HG02870 (cell line): ENCODE results near the gene ARL4D.
"Not testable (repeated sequence)": the region's sequence is repeated elsewhere in the genome, so short reads cannot be mapped to it uniquely, and the experiment has no call there.

Source experiments
- ATAC-seq: cut with Tn5 transposase; IDR thresholded peaks from one replicate; pipeline ENCODE4 v1.9.1; 2021; ENCODE audit warnings: mild to moderate bottlenecking, moderate library complexity; ENCODE audit not compliant: unreplicated experiment

ARL4D gene

GRCh38 chr17:43419375-43419882 lies 20.6 kb downstream of the ARL4D start:
- not testable (repeated sequence) for ATAC-seq

- no peak for ATAC-seq
Observed at GRCh38 chr17:43423777-43424455, 25.1 kb downstream of the ARL4D start.

- ATAC-seq: no peak
Observed at GRCh38 chr17:43427362-43428043, 28.7 kb downstream of the ARL4D start.

GRCh38 chr17:43428524-43428923 lies 29.7 kb downstream of the ARL4D start:
- ATAC-seq: no peak

- no peak for ATAC-seq
Observed at GRCh38 chr17:43430936-43431713, 32.3 kb downstream of the ARL4D start.

- ATAC-seq: no peak
Observed at GRCh38 chr17:43431714-43432523, 33.1 kb downstream of the ARL4D start.

GRCh38 chr17:43434902-43435319 lies 36.1 kb downstream of the ARL4D start:
- ATAC-seq: no peak

GRCh38 chr17:43437756-43438155 lies 39.0 kb downstream of the ARL4D start:
- ATAC-seq: no peak

GRCh38 chr17:43438626-43439025 lies 39.8 kb downstream of the ARL4D start:
- ATAC-seq: no peak

GRCh38 chr17:43439041-43439440 lies 40.2 kb downstream of the ARL4D start:
- no peak for ATAC-seq

- ATAC-seq: no peak
Observed at GRCh38 chr17:43442711-43443110, 43.9 kb downstream of the ARL4D start.

- ATAC-seq: no peak
Observed at GRCh38 chr17:43443381-43443780, 44.6 kb downstream of the ARL4D start.

- ATAC-seq: no peak
Observed at GRCh38 chr17:43444223-43445008, 45.6 kb downstream of the ARL4D start.

- ATAC-seq: no peak
Observed at GRCh38 chr17:43445009-43445589, 46.3 kb downstream of the ARL4D start.

- no peak for ATAC-seq
Observed at GRCh38 chr17:43446773-43447172, 48.0 kb downstream of the ARL4D start.

- ATAC-seq: no peak
Observed at GRCh38 chr17:43448720-43449469, 50.1 kb downstream of the ARL4D start.

GRCh38 chr17:43449470-43450248 lies 50.9 kb downstream of the ARL4D start:
- no peak for ATAC-seq
